IMR-90 (cell line): ENCODE data around the gene TTLL4. TPM values are rescaled to one million over a fixed set of nuclear protein-coding genes. Genes with fewer than 3 reads are reported as not detected.

ENCODE experiments used
- ATAC-seq: fragments of 200-7000 bp; cut with Tn5 transposase; 2 replicates; pipeline ENCODE4 v1.9.1; 2020; ENCODE audit warnings: low read depth, mild to moderate bottlenecking, moderate library complexity
- BruUV-seq: library from RNA; stranded (reverse); fragments of 400-500 nt; replicated peaks from 2 replicates; lab custom pipeline; 2021; lab: Mats Ljungman, UMichigan
- CTCF ChIA-PET: fragments of 300-600 bp; formaldehyde crosslinking; extraction: SDS; loops from one replicate; lab custom pipeline; 2021; ENCODE audit warnings: antibody characterized with exemption; lab: Yijun Ruan, JAX
- POLR2A ChIA-PET: fragments of 300-600 bp; sonication (Branson Sonifier 250); formaldehyde crosslinking; loops from one replicate; lab custom pipeline; 2022; ENCODE audit warnings: antibody characterized with exemption; ENCODE audit not compliant: unreplicated experiment; lab: Charles Lee
- DNase-seq: peaks from one replicate; pipeline ENCODE4 v3.0.0; 2013
- H2AFZ ChIP-seq: replicated peaks from 2 replicates; pipeline ENCODE3; 2013; ENCODE audit warnings: low read length, mild to moderate bottlenecking; ENCODE audit not compliant: poor library complexity
- H2AK5ac ChIP-seq: 2 replicates; pipeline ENCODE4 v1.6.1; 2013; ENCODE audit warnings: low read depth, low read length, inconsistent platforms
- H2AK9ac ChIP-seq: replicated peaks from 2 replicates; pipeline ENCODE3; 2013; ENCODE audit warnings: mild to moderate bottlenecking, low read depth, low read length, moderate library complexity; ENCODE audit not compliant: poor library complexity
- H2BK120ac ChIP-seq: 2 replicates; pipeline ENCODE4 v1.6.1; 2013; ENCODE audit warnings: low read depth, low read length, inconsistent platforms
- H2BK15ac ChIP-seq: 3 replicates; pipeline ENCODE4 v1.6.1; 2013; ENCODE audit warnings: low read depth, low read length, inconsistent platforms
- H2BK20ac ChIP-seq: 2 replicates; pipeline ENCODE4 v1.6.1; 2013; ENCODE audit warnings: low read depth, mild to moderate bottlenecking, inconsistent platforms, low read length, moderate library complexity
- H2BK5ac ChIP-seq: 2 replicates; pipeline ENCODE4 v1.6.1; 2013; ENCODE audit warnings: mild to moderate bottlenecking, low read depth, low read length, inconsistent platforms; ENCODE audit not compliant: poor library complexity, severe bottlenecking
- H3K14ac ChIP-seq: replicated peaks from 2 replicates; pipeline ENCODE4 v1.6.1; 2013; ENCODE audit warnings: low read depth, low read length, inconsistent platforms
- H3K18ac ChIP-seq: 2 replicates; pipeline ENCODE4 v1.6.1; 2013; ENCODE audit warnings: low read depth, low read length, control low read depth
- H3K23ac ChIP-seq: 2 replicates; pipeline ENCODE4 v1.6.1; 2013; ENCODE audit warnings: low read depth, low read length, inconsistent platforms
- H3K27ac ChIP-seq: 2 replicates; pipeline ENCODE4 v1.5.1; 2013; ENCODE audit warnings: mild to moderate bottlenecking, control low read depth, low read length; ENCODE audit not compliant: insufficient read depth
- H3K27me3 ChIP-seq: 2 replicates; pipeline ENCODE4 v1.6.1; 2013; ENCODE audit warnings: low read length; ENCODE audit not compliant: control insufficient read depth, insufficient read depth
- H3K36me3 ChIP-seq: 2 replicates; pipeline ENCODE4 v1.6.1; 2013; ENCODE audit warnings: low read length, mixed read lengths; ENCODE audit not compliant: control insufficient read depth, insufficient read depth
- H3K4ac ChIP-seq: 2 replicates; pipeline ENCODE4 v1.6.1; 2013; ENCODE audit warnings: low read depth, low read length, inconsistent platforms
- H3K4me1 ChIP-seq: 2 replicates; pipeline ENCODE4 v1.6.1; 2013; ENCODE audit warnings: low read length, mixed read lengths; ENCODE audit not compliant: control insufficient read depth, insufficient read depth
- H3K4me2 ChIP-seq: 2 replicates; pipeline ENCODE4 v1.6.1; 2013; ENCODE audit warnings: low read depth, mild to moderate bottlenecking, control low read depth, low read length, moderate library complexity
- H3K4me3 ChIP-seq: 2 replicates; pipeline ENCODE4 v1.5.1; 2013; ENCODE audit warnings: low read depth, mild to moderate bottlenecking, control low read depth, low read length, moderate library complexity; ENCODE audit not compliant: insufficient read depth
- H3K56ac ChIP-seq: 2 replicates; pipeline ENCODE4 v1.6.1; 2013; ENCODE audit warnings: low read length, inconsistent platforms; ENCODE audit not compliant: insufficient read depth; ENCODE audit errors: extremely low read depth
- H3K79me1 ChIP-seq, 2 experiments: 2 replicates each; pipeline ENCODE4 v1.6.1; 2013; ENCODE audit warnings: low read length in 2 of 2, inconsistent platforms in 1 of 2, low read depth in 1 of 2
- H3K9ac ChIP-seq: 2 replicates; pipeline ENCODE4 v1.6.1; 2013; ENCODE audit warnings: low read depth, low read length, control low read depth
- H3K9me1 ChIP-seq: 2 replicates; pipeline ENCODE4 v1.6.1; 2013; ENCODE audit warnings: low read length, inconsistent platforms; ENCODE audit not compliant: insufficient read depth
- H3K9me3 ChIP-seq: 2 replicates; pipeline ENCODE4 v1.6.1; 2013; ENCODE audit warnings: low read length; ENCODE audit not compliant: control insufficient read depth, insufficient read depth
- H4K20me1 ChIP-seq: 2 replicates; pipeline ENCODE4 v1.6.1; 2013; ENCODE audit warnings: low read length, inconsistent platforms; ENCODE audit not compliant: insufficient read depth
- H4K5ac ChIP-seq: 2 replicates; pipeline ENCODE4 v1.6.1; 2013; ENCODE audit warnings: mild to moderate bottlenecking, low read depth, low read length, control low read depth
- H4K8ac ChIP-seq, 2 experiments: 2 replicates each; pipeline ENCODE4 v1.6.1; 2013; ENCODE audit warnings: low read depth in 2 of 2, low read length in 2 of 2, control low read depth in 1 of 2, inconsistent platforms in 1 of 2
- H4K91ac ChIP-seq: 2 replicates; pipeline ENCODE4 v1.6.1; 2013; ENCODE audit warnings: low read depth, low read length, inconsistent platforms; ENCODE audit not compliant: insufficient read depth
- CEBPB ChIP-seq: IDR thresholded peaks from 2 replicates; pipeline ENCODE4 v1.6.1; 2012; ENCODE audit warnings: low read depth, low read length, improper control_type of control experiment
- CHD1 ChIP-seq: IDR thresholded peaks from 2 replicates; pipeline ENCODE4 v1.6.1; 2012; ENCODE audit warnings: low read depth, low read length, improper control_type of control experiment
- CTCF ChIP-seq: conservative IDR thresholded peaks from 2 replicates; pipeline ENCODE4 v1.5.1; 2012; ENCODE audit warnings: mild to moderate bottlenecking, low read depth, low read length, improper control_type of control experiment
- MAFK ChIP-seq: IDR thresholded peaks from 2 replicates; pipeline ENCODE4 v1.6.1; 2012; ENCODE audit warnings: low read depth, low read length, improper control_type of control experiment
- MAZ ChIP-seq: IDR thresholded peaks from 2 replicates; pipeline ENCODE4 v1.6.1; 2012; ENCODE audit warnings: low read depth, mild to moderate bottlenecking, low read length, improper control_type of control experiment, moderate library complexity, borderline replicate concordance
- POLR2A ChIP-seq: IDR thresholded peaks from 2 replicates; pipeline ENCODE4 v1.6.1; 2012; ENCODE audit warnings: mild to moderate bottlenecking, low read depth, low read length
- RAD21 ChIP-seq: IDR thresholded peaks from 2 replicates; pipeline ENCODE4 v1.6.1; 2012; ENCODE audit warnings: low read length, improper control_type of control experiment
- RCOR1 ChIP-seq: IDR thresholded peaks from 2 replicates; pipeline ENCODE4 v1.6.1; 2012; ENCODE audit warnings: mild to moderate bottlenecking, low read length, improper control_type of control experiment; ENCODE audit not compliant: insufficient replicate concordance
- RFX5 ChIP-seq: IDR thresholded peaks from 2 replicates; pipeline ENCODE4 v1.8.0; 2012; ENCODE audit warnings: low read depth, mild to moderate bottlenecking, low read length, moderate library complexity
- SMC3 ChIP-seq: fragments of 150-350 bp; IDR thresholded peaks from 2 replicates; pipeline ENCODE4 v1.6.1; 2016; ENCODE audit warnings: low read depth, mild to moderate bottlenecking, antibody characterized with exemption, low read length, moderate library complexity
- USF2 ChIP-seq: fragments of 150-350 bp; IDR thresholded peaks from 2 replicates; pipeline ENCODE4 v1.6.1; 2017; ENCODE audit warnings: mild to moderate bottlenecking, antibody characterized with exemption, low read length, low read depth
- WGBS, 2 experiments: methylation state at CpG; one replicate each; pipeline versions ENCODE4 v1.1.5 to v1.1.7; 2013; ENCODE audit warnings: missing lambda C conversion rate in 2 of 2; ENCODE audit not compliant: insufficient read length in 1 of 2; ENCODE audit errors: extremely low coverage in 2 of 2; 5-methylcytosine and 5-hydroxymethylcytosine counted together
- dilution Hi-C: fragments of 300-500 bp; cut with HindIII; formaldehyde crosslinking; loops from one replicate; pipeline ENCODE4 v1.14.3; 2018; ENCODE audit warnings: low sequenced_read_pairs; ENCODE audit not compliant: unreplicated experiment
- in situ Hi-C: fragments of 300-500 bp; cut with MboI; formaldehyde crosslinking; loops from 3 replicates; pipeline ENCODE4 v1.14.3; 2019; ENCODE audit warnings: low sequenced_read_pairs, inconsistent platforms, mixed read lengths
- intact Hi-C: fragments of 100-400 bp; cut with micrococcal nuclease; formaldehyde crosslinking; loops from 2 replicates; pipeline ENCODE4 v1.10.0; 2022
- polyA plus RNA-seq, 3 experiments: library from polyadenylated mRNA; depleted of rRNA; stranded (reverse); fragments of >200 nt; gene quantifications; 2 replicates each; pipeline ENCODE4 v1.2.3, GENCODE V29; 2012; ENCODE audit warnings: low replicate concordance in 1 of 3
- total RNA-seq: library from RNA; depleted of rRNA; stranded (reverse); fragments of >200 nt; gene quantifications from 2 replicates; pipeline ENCODE4 v1.2.3, GENCODE V29; 2012

TTLL4 gene
- total and polyA plus RNA-seq, 2 of the 4 experiments (the other 2 are of a cell fraction), result 9.0 to 22.9 TPM

- BruUV-seq, result no TSS peak
- no peak overlapping the region for H4K8ac ChIP-seq
- no peak overlapping the region for H3K18ac ChIP-seq
- in situ Hi-C loops, result no loop called here
- intact Hi-C loops, result no loop called here
- H3K9me1 ChIP-seq, result peaks cover 11% of the 10 kb centered on the region
- ATAC-seq, result no peak
- ChIA-PET POLR2A (no interaction called here), CTCF (no interaction called here)
- no peak for DNase-seq
- H4K20me1 ChIP-seq, result no peaks in the 10 kb centered on the region
- H3K27me3 ChIP-seq, result no peaks in the 10 kb centered on the region
- no peak overlapping the region for H3K4ac ChIP-seq
- H3K36me3 ChIP-seq, result no peaks in the 10 kb centered on the region
- no peak overlapping the region for H3K56ac ChIP-seq
- no peak overlapping the region for H2AFZ ChIP-seq
- H2AK9ac ChIP-seq, result no peak overlapping the region
- H3K79me1 ChIP-seq, result peaks cover 38 to 80% of the 10 kb centered on the region in 2 experiments
- H3K14ac ChIP-seq, result no peak overlapping the region
- H3K9ac ChIP-seq, result no peak overlapping the region
- no peak overlapping the region for H4K5ac ChIP-seq
- no peak overlapping the region for H2BK20ac ChIP-seq
- 92% methylated on average over 2 of the region's 3 CpGs; no CpG with 5 or more reads in 1 of the 2 experiments for WGBS, 2 experiments
- H3K4me1 ChIP-seq, result peaks cover 12% of the 10 kb centered on the region
- no peak overlapping the region for H3K4me2 ChIP-seq
- H3K27ac ChIP-seq, result no peak overlapping the region
- H2BK15ac ChIP-seq, result no peak overlapping the region
- no peak overlapping the region for H3K23ac ChIP-seq
- no peaks in the 10 kb centered on the region for H3K9me3 ChIP-seq
- H4K91ac ChIP-seq, result no peak overlapping the region
- no peak overlapping the region for H2AK5ac ChIP-seq
- dilution Hi-C loops, result no loop called here
- H2BK120ac ChIP-seq, result no peak overlapping the region
- H2BK5ac ChIP-seq, result no peak overlapping the region
- H3K4me3 ChIP-seq, result no peak overlapping the region
- TF ChIP-seq RCOR1, result no peak
- no peak for TF ChIP-seq MAZ
- no peak for TF ChIP-seq POLR2A
- TF ChIP-seq CTCF, result no peak
- TF ChIP-seq SMC3, result no peak
- no peak for TF ChIP-seq RFX5
- no peak for TF ChIP-seq MAFK
- TF ChIP-seq CEBPB, result no peak
- TF ChIP-seq USF2, result no peak
- no peak for TF ChIP-seq RAD21
- TF ChIP-seq CHD1, result no peak
Observed at GRCh38 chr2:218719457-218719856, 8.8 kb downstream of the TTLL4 start.
